Measurements from ENCODE around the gene CHST4.
"Not testable (repeated sequence)": the region's sequence is repeated elsewhere in the genome, so short reads cannot be mapped to it uniquely, and the experiment has no call there.

The CHST4 gene

GRCh38 chr16:71569621-71570020 lies 43.4 kb downstream of the CHST4 start:
- DNase-seq (ENCODE audit: low read depth, low spot score), result no peak

- no peak for DNase-seq (ENCODE audit: low read depth, low spot score)
Observed at GRCh38 chr16:71570144-71570543, 43.9 kb downstream of the CHST4 start.

GRCh38 chr16:71572497-71573116 lies 46.4 kb downstream of the CHST4 start:
- no peak for DNase-seq (ENCODE audit: low read depth, low spot score)

- DNase-seq (ENCODE audit: low read depth, low spot score), result no peak
Observed at GRCh38 chr16:71573387-71574094, 47.3 kb downstream of the CHST4 start.

GRCh38 chr16:71574702-71575101 lies 48.5 kb downstream of the CHST4 start:
- no peak for DNase-seq (ENCODE audit: low read depth, low spot score)

- DNase-seq (ENCODE audit: low read depth, low spot score), result no peak
Observed at GRCh38 chr16:71576971-71577370, 50.7 kb downstream of the CHST4 start, which contains the start of gene TAT. TSS of gene TAT (minus strand) at chr16:71577092. CDS start at chr16:71576415, 677 bp downstream.

- not testable (repeated sequence) for DNase-seq (ENCODE audit: low read depth, low spot score)
Observed at GRCh38 chr16:71582553-71582848, 56.3 kb downstream of the CHST4 start.

- DNase-seq (ENCODE audit: low read depth, low spot score), result no peak
Observed at GRCh38 chr16:71584543-71585317, 58.5 kb downstream of the CHST4 start.

GRCh38 chr16:71585318-71585703 lies 59.1 kb downstream of the CHST4 start:
- DNase-seq (ENCODE audit: low read depth, low spot score), result no peak
